ENCODE measurements around the gene APOLD1.
"Not testable (repeated sequence)": the region's sequence is repeated elsewhere in the genome, so short reads cannot be mapped to it uniquely, and the experiment has no call there.

APOLD1 gene

DNA sequence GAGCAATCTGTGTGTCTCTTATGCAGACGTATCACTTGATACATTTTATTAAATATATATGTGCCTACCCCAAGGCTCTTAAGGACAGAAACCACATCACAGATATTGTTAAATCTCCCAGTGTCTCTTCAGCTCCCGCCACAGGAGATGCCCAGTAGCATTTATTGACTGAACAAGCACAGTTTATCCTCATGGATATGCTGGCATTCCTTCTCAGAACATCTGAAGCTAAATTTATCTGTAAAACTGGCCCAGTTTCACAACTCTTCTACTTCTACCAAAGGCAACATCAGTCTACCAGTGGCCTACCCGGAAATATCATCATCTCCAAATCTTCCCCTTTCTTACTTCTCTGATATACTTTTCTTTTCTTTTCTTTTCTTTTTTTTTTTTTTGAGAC lies 10.7 kb downstream of the APOLD1 start:
- no peaks in the 10 kb centered on the region for H3K36me3 Mint-ChIP-seq
- no peaks in the 10 kb centered on the region for H3K4me1 Mint-ChIP-seq (ENCODE audit: low read depth)
- H3K9me3 Mint-ChIP-seq (ENCODE audit: low read depth): no peaks in the 10 kb centered on the region
- H3K4me3 Mint-ChIP-seq: no peak overlapping the region
- no peaks in the 10 kb centered on the region for H3K27me3 Mint-ChIP-seq
- no peak overlapping the region for H3K27ac Mint-ChIP-seq

DNA sequence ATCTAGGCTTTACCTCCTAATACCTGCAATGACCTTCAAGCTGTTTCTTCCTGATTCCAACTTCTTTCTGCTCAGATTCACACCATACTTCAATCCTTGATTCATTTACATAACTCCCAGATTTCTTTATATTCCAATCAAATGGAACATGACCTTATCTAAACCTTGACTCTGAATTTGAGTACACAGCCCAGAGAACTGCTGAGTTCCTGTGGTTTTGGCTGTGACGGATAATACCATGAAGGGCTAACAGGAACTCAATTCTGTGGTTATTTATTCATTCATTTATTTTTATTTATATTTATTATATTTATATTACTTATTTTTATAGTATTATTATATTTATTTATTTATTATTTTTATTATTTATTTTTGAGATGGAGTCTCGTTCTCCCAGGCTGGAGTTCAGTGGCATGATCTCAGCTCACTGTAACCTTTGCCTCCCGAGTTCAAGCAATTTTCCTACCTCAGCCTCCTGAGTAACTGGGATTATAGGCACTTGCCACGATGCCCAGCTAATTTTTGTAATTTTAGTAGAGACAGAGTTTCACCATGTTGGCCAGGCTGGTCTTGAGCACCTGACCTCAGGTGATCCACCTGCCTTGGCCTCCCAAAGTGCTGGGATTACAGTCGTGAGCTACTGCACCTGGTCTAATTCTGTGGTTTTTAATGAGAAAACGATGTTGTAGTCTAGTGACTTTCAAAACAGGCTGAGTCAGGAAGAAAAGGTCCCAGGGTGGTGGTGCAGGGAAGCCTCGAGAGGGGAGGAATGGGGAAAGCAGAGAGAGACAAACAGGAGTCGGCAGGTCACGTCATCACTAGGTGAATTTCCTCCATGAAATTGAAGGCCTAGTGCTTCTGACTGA lies 11.7 kb downstream of the APOLD1 start:
- no peaks in the 10 kb centered on the region for H3K27me3 Mint-ChIP-seq
- H3K36me3 Mint-ChIP-seq: no peaks in the 10 kb centered on the region
- no peak overlapping the region for H3K4me3 Mint-ChIP-seq
- H3K9me3 Mint-ChIP-seq (ENCODE audit: low read depth): no peaks in the 10 kb centered on the region
- peaks cover 5% of the 10 kb centered on the region for H3K4me1 Mint-ChIP-seq (ENCODE audit: low read depth)
- H3K27ac Mint-ChIP-seq: no peak overlapping the region

DNA sequence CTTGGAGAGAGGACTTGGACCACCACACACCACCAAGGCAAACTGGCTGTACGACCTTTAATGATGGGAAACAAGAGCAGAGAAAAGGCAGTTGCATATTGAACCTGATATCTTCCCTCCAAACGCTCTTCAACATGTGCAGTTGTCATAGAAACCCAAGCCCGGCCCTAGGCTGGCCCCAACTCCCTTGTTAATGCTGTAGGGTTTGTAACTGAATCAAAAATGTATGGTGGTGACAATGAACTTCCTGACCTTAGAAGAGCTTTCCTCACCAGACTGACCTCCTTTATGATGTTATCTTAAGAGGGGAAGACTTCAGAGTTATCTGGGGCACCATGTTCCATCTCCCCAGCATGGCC lies 12.3 kb downstream of the APOLD1 start:
- no peak overlapping the region for H3K4me3 Mint-ChIP-seq
- no peaks in the 10 kb centered on the region for H3K9me3 Mint-ChIP-seq (ENCODE audit: low read depth)
- no peaks in the 10 kb centered on the region for H3K36me3 Mint-ChIP-seq
- H3K27me3 Mint-ChIP-seq: no peaks in the 10 kb centered on the region
- H3K27ac Mint-ChIP-seq: no peak overlapping the region
- H3K4me1 Mint-ChIP-seq (ENCODE audit: low read depth): peaks cover 10% of the 10 kb centered on the region

DNA sequence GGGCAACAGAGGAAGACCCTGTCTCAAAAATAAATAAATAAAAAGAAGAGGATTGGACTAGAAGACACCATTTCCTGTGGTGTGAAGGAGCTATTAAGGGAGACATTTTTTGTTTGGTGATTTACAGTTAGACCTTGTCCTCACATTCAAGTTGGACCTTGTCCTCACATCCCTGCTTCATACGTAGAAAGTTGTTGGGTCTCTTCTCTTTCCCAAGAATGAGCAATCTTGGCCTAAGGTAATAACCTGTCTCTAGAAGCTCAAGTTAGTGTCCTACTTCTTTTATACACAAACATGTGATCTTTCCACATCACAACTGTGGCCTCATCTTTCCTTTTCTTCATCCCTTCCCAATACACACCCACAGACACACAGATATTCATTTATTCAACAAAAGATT lies 13.0 kb downstream of the APOLD1 start:
- Mint-ChIP-seq H3K36me3 (no peaks in the 10 kb centered on the region), H3K4me3 (no peak overlapping the region), H3K27me3 (no peaks in the 10 kb centered on the region), H3K9me3 (ENCODE audit: low read depth) (no peaks in the 10 kb centered on the region), H3K4me1 (ENCODE audit: low read depth) (peaks cover 17% of the 10 kb centered on the region), H3K27ac (no peak overlapping the region)

DNA sequence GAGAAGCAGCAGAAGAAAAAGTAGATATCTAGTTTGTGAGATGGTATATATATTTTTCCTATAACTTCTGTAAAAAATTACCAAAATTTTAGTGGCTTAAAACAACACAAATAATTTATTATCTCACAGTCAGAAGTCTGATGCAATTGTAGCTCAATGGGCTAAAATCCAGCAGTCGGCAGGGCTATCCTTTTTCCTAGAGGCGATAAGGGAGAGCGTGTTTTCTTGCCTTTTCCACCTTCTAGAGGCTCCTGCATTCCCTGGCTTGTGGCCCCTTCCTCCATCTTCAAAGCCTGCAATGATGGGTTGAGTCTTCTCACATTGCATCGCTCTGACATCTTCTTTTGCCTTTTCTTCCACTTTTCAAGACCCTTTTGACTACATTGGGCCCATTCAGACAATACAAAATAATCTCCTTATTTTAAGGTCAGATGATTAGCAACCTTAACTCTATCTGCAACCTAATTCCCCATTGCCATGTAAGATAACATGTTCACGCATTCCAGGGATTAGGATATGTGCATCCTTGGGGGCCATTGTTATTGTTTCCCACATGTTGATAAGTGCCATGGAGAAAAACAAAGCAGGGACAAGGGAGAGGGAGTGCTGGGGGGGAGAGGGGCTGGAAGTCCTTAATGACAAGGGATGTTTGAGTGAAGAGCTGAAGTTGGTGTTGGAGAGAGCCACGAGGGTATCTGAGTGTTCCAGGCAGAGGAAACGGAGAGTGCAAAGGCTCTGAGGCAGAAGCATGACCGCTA lies 13.9 kb downstream of the APOLD1 start:
- H3K36me3 Mint-ChIP-seq: no peaks in the 10 kb centered on the region
- no peak overlapping the region for H3K4me3 Mint-ChIP-seq
- H3K9me3 Mint-ChIP-seq (ENCODE audit: low read depth): no peaks in the 10 kb centered on the region
- H3K27me3 Mint-ChIP-seq: no peaks in the 10 kb centered on the region
- no peak overlapping the region for H3K27ac Mint-ChIP-seq
- peaks cover 24% of the 10 kb centered on the region for H3K4me1 Mint-ChIP-seq (ENCODE audit: low read depth)

DNA sequence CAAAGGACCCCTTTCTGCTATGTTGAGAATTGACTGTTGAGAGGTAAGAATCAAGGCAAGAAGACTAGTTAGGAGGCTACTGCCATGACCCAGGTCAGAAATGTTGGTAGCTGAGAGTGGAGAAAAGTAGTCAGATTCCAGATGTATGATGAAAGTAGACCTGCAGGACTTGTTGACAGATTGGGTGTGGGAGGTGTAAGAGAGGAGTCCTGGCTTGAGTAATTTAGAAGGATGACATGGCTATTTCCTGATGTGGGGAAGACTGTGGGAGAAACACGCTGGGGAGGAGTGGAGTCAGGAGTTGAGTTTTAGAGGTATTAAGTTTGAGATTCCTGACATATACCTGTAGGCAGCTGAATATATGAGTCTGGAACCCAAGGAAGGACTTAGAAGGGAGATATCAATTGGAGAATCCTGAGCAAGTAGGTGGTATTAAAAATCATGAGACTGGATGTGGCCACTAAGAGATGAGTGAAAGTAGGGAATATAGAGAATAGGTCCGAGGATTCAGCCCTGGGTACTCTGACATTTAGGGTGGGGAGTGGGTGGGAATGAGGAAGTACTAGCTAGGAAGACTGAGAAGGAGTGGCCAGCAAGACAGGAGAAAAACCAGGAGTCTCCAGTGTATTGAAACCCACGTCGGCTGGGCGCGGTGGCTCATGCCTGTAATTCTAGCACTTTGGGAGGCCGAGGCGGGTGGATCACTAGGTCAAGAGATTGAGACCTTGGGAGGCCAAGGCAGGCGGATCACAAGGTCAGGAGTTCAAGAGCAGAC lies 15.1 kb downstream of the APOLD1 start:
- Mint-ChIP-seq H3K27me3 (no peaks in the 10 kb centered on the region), H3K4me3 (no peak overlapping the region), H3K9me3 (ENCODE audit: low read depth) (no peaks in the 10 kb centered on the region), H3K36me3 (no peaks in the 10 kb centered on the region), H3K27ac (no peak overlapping the region), H3K4me1 (ENCODE audit: low read depth) (peaks cover 31% of the 10 kb centered on the region)

DNA sequence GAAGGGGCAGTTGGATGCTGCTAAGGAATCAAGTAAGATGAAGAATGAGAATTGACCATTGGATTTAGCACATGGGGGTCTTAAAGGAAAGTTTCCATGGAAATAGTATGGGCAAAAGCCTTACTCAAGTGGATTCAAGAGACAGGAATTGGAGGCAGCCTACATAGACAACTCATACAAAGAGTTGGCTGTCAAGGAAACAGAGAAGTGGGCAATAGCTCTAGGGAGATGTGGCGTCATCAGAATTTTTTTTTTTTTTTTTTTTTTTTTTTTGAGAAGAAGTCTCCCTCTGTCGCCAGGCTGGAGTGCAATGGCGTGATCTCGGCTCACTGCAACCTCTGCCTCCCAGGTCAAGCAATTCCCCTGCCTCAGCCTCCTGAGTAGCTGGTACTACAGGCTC lies 16.2 kb downstream of the APOLD1 start:
- H3K9me3 Mint-ChIP-seq (ENCODE audit: low read depth); H3K27ac Mint-ChIP-seq; H3K36me3 Mint-ChIP-seq; H3K4me3 Mint-ChIP-seq; H3K27me3 Mint-ChIP-seq: not testable (repeated sequence)
- H3K4me1 Mint-ChIP-seq (ENCODE audit: low read depth): peaks cover 40% of the 10 kb centered on the region

DNA sequence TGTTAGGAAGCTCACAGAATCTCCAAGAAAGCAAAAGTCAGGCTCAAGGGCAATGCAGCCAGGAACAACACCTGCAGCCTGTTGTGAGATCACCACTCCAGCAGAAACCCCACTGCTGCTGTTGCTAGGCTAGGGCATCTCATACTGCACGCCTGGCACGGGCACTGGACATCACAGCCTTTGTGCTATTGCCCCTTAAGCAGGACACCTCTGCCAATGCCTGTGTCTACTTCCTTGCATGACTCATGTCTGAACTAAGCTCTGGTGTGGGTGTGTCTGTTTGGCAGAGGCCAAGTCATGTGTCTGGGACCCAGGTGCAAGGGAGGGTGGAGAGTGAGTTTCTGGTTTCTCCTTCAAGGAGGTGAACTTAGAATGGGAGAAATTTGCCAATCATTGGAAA lies 17.7 kb downstream of the APOLD1 start:
- H3K4me3 Mint-ChIP-seq: peak overlapping the region; percentile 4
- no peaks in the 10 kb centered on the region for H3K9me3 Mint-ChIP-seq (ENCODE audit: low read depth)
- H3K27ac Mint-ChIP-seq: no peak overlapping the region
- H3K36me3 Mint-ChIP-seq: no peaks in the 10 kb centered on the region
- H3K27me3 Mint-ChIP-seq: no peaks in the 10 kb centered on the region
- H3K4me1 Mint-ChIP-seq (ENCODE audit: low read depth): peaks cover 54% of the 10 kb centered on the region

DNA sequence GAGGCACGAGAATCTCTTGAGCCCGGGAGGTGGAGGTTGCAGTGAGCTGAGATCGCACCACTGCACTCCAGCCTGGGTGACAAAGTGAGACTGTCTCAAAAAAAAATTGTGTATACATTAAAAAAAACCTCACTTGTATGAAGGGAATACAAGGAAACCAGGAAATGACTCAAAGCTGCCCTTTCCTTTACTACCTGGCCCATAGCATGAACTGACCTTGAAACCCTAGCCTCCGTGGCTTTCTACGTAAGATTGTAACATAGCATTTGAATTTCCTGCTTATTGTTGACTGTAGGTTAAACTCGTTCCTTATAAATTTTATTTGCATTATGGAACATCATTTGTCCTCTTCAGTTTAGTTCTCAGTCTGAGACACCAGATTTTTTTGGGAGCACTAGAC lies 18.6 kb downstream of the APOLD1 start:
- H3K9me3 Mint-ChIP-seq (ENCODE audit: low read depth): no peaks in the 10 kb centered on the region
- H3K4me1 Mint-ChIP-seq (ENCODE audit: low read depth): peaks cover 62% of the 10 kb centered on the region
- H3K27me3 Mint-ChIP-seq: no peaks in the 10 kb centered on the region
- H3K4me3 Mint-ChIP-seq: no peak overlapping the region
- H3K36me3 Mint-ChIP-seq: no peaks in the 10 kb centered on the region
- H3K27ac Mint-ChIP-seq: peak overlapping the region; percentile 13

DNA sequence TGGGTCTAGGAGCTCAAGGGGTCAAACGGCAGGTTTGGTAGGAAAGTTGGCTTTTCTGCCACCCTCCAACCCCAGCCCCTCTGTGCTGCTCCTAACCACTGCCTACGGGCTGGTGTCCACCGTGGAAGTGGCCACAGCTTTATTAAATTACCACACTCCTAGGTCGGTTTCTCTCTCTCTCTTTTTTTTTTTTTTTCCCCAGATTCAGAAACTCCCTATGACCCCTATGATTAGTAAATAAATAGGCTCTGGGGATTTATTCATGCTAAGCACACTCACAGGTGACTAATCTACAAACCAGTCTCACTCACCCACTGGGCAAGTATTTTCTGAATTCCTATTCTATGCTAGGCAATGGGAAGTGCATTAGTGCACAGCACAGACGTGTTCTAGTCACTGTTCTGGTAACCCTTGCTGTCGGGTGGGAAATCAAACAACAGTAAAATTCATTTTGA lies 19.0 kb downstream of the APOLD1 start:
- H3K9me3 Mint-ChIP-seq (ENCODE audit: low read depth): no peaks in the 10 kb centered on the region
- no peaks in the 10 kb centered on the region for H3K36me3 Mint-ChIP-seq
- no peaks in the 10 kb centered on the region for H3K27me3 Mint-ChIP-seq
- H3K4me1 Mint-ChIP-seq (ENCODE audit: low read depth): peaks cover 67% of the 10 kb centered on the region
- no peak overlapping the region for H3K4me3 Mint-ChIP-seq
- peak overlapping the region; percentile 13 for H3K27ac Mint-ChIP-seq

DNA sequence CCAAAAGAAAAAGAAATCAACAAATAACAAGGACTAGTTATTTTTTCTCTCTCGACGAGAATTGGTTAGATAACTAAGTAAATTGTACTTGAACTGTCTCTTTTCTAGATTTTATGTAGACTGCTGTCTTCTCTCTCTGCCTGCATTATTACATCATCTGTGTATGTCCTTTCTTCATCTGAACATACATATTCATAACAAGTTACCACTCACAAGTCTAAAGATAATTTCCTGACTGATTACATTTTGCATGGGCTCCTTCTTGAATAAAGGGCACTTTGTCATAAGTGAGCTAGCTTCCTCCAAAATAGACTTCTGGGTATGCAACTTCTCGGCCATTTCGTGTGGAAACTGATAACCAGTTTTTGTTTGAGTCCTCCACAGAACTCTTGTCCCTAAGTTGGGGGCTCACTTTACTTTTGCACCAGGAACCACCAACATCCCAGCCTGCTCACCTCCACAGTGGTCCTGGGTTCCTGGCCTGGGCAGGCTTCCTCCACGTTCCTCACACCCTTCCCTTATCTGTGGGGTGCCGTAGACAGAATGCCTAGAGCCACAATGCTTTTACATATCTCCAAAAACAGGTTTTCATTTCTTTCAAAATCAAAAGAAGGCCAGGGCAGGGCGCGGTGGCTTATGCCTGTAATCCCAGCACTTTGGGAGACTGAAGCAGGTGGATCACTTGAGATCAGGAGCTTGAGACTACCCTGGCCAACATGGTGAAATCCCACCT lies 21.5 kb downstream of the APOLD1 start:
- Mint-ChIP-seq H3K27me3 (no peaks in the 10 kb centered on the region), H3K4me3 (peak overlapping the region; percentile 10), H3K9me3 (ENCODE audit: low read depth) (no peaks in the 10 kb centered on the region), H3K36me3 (no peaks in the 10 kb centered on the region), H3K27ac (peak overlapping the region; percentile 87), H3K4me1 (ENCODE audit: low read depth) (peaks cover 70% of the 10 kb centered on the region)

DNA sequence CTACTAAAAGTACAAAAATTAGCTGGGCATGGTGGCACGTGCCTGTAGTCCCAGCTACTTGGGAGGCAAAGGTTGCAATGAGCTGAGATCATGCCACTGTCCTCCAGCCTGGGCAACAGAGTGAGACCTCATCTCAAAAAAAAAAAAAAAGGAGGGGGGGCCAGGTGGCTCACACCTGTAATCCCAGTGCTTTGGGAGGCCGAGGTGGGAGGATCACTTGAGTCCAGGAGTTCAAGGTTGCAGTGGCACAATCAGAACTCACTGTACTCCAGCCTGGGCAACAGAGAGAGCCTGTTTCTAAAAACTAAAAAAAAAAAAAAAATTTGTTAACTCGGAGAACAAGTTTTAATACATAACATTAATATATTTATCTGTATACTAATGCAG lies 22.1 kb downstream of the APOLD1 start:
- H3K4me3 Mint-ChIP-seq: peak overlapping the region; percentile 10
- H3K4me1 Mint-ChIP-seq (ENCODE audit: low read depth): peaks cover 66% of the 10 kb centered on the region
- H3K27ac Mint-ChIP-seq: peak overlapping the region; percentile 87

DNA sequence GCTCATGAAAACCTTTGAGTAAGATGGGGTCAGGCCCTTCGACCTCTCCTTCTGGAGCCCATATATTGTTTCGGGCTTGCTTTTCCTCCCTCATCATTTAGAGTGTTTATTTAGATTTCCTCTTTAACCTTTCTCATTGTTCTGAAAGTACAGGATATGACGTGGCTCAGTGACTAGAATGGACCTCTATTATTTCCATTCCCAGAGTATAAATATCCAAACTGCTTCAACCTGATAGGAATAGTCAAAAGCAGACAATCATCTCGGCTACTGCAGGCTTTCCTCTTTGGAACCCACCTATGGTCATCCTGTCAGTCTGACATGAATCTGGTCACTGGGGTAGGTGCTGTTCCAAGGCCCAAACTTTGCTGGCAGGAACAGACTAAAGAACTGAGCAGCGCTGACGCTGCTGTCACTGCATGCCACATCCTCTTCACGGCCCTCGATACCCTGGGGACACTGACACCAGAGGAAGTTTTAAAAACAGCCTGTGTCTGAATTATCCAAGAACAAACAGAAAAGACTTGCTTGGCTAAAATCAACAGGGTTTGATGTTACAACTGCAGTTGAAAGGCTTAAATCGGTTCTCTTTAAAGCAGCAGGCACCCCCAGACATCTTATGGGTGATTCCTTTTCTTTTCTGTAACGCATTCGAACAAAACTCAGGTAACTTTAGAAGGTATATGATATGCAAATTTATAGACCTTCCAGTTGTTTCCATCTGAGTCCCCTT lies 22.7 kb downstream of the APOLD1 start:
- Mint-ChIP-seq H3K9me3 (ENCODE audit: low read depth) (no peaks in the 10 kb centered on the region), H3K36me3 (no peaks in the 10 kb centered on the region), H3K27me3 (no peaks in the 10 kb centered on the region), H3K4me3 (peak overlapping the region; percentile 81), H3K27ac (peak overlapping the region; percentile 98), H3K4me1 (ENCODE audit: low read depth) (peaks cover 65% of the 10 kb centered on the region)

More for the DNA sequence above, 22.1 kb downstream of the APOLD1 start:
- H3K27me3 Mint-ChIP-seq; H3K9me3 Mint-ChIP-seq (ENCODE audit: low read depth); H3K36me3 Mint-ChIP-seq: not testable (repeated sequence)

DNA sequence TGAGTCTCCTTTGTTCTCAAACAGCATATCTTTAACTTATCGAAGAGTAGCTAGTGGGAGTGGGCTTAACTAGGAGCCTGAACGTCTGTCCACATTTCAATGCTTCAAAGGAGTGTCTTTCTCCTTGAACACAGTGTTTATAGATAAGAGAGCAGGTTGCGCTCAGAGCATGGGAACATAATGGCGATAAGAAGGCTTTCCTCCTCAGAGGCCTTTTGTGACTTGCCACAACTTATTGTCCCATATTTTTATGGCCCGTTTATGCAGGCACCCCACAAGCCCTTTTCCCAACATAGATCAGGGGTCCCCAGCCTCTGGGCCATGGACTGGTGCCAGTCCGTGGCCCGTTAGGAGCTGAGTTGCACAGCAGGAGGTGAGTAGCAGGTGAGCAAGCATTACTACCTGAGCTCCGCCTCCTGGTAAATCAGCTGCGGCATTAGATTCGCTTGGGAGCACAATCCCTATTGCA lies 25.1 kb downstream of the APOLD1 start:
- H3K36me3 Mint-ChIP-seq: peaks cover 5% of the 10 kb centered on the region
- peak overlapping the region; percentile 22 for H3K27ac Mint-ChIP-seq

More for the DNA sequence above, 25.1 kb downstream of the APOLD1 start:
- Mint-ChIP-seq H3K4me1 (ENCODE audit: low read depth) (peaks cover 68% of the 10 kb centered on the region), H3K27me3 (no peaks in the 10 kb centered on the region), H3K9me3 (ENCODE audit: low read depth) (no peaks in the 10 kb centered on the region), H3K4me3 (no peak overlapping the region)
